ENCODE measurements around the gene FKBP3. TPM values are rescaled to one million over a fixed set of nuclear protein-coding genes. Genes with fewer than 3 reads are reported as not detected.

The FKBP3 gene
- total and polyA plus RNA-seq, 2 of the 13 experiments (the other 11 are each of a cell fraction or from before 2014, with no cell fraction given), result 57.0 to 87.6 TPM

- TF ChIP-seq ZNF710 (CRISPR knock-in tag; IDR thresholded peaks at IDR 0.05; ENCODE audit: borderline replicate concordance) (peak; percentile 47; the same call in 1 of the 2 replicates), ELF4 (CRISPR knock-in tag; IDR thresholded peaks at IDR 0.05; ENCODE audit: borderline replicate concordance) (no peak; the same call in 1 of the 2 replicates), TOPORS (CRISPR knock-in tag; IDR thresholded peaks at IDR 0.05) (peak; percentile 65; the same call in 1 of the 2 replicates), BRD4 (CRISPR knock-in tag; IDR thresholded peaks at IDR 0.05) (peak; percentile 52), ZNF350 (CRISPR knock-in tag; IDR thresholded peaks at IDR 0.05; ENCODE audit: borderline replicate concordance, low read depth) (peak; percentile 66; the same call in 1 of the 2 replicates), ZBTB49 (CRISPR knock-in tag; IDR thresholded peaks at IDR 0.05; ENCODE audit: borderline replicate concordance) (no peak), SRSF4 (IDR thresholded peaks at IDR 0.05; ENCODE audit: low read depth, low read length, poor library complexity, severe bottlenecking) (no peak), XRCC5 (optimal IDR thresholded peaks at IDR 0.05; ENCODE audit: low read length) (peak; percentile 88), KLF16 (CRISPR knock-in tag; IDR thresholded peaks at IDR 0.05) (peak in 1 of 2 experiments; percentile 71; a peak in 1 of 4 replicates), POLR2AphosphoS5 (IDR thresholded peaks at IDR 0.05; ENCODE audit: low read depth, low read length) (peak; percentile 91), ISX (CRISPR knock-in tag; conservative IDR thresholded peaks at IDR 0.05) (no peak), TOE1 (CRISPR knock-in tag; IDR thresholded peaks at IDR 0.05) (no peak), ZFY (CRISPR knock-in tag; IDR thresholded peaks at IDR 0.05) (peak; percentile 98), TARDBP (CRISPR knock-in tag; IDR thresholded peaks at IDR 0.05) (no peak; the same call in 1 of the 2 replicates), ZSCAN12 (CRISPR knock-in tag; IDR thresholded peaks at IDR 0.05) (0 out of 2 replicates have a peak, but pooled peaks have one; percentile 66), ZFP90 (CRISPR knock-in tag; IDR thresholded peaks at IDR 0.05; ENCODE audit: borderline replicate concordance) (no peak), ZNF597 (CRISPR knock-in tag; IDR thresholded peaks at IDR 0.05) (no peak), ARID5B (CRISPR knock-in tag; IDR thresholded peaks at IDR 0.05) (peak; percentile 55; the same call in 1 of the 2 replicates), ZSCAN29 (CRISPR knock-in tag; conservative IDR thresholded peaks at IDR 0.05) (0 out of 2 replicates have a peak, but pooled peaks have one; percentile 48)
Observed at GRCh38 chr14:45134051-45134958, at the start of gene FKBP3 (continued).
